ENCODE results near the gene LIMCH1.

Gene LIMCH1

GRCh38 chr4:41601025-41601424, 63.1 kb downstream of the LIMCH1 start:
- H3K27me3 Mint-ChIP-seq = peaks cover 6% of the 10 kb centered on the region
- no peak overlapping the region for H3K4me3 Mint-ChIP-seq
- no peaks in the 10 kb centered on the region for H3K9me3 Mint-ChIP-seq (ENCODE audit: low read depth)
- H3K27ac Mint-ChIP-seq = no peak overlapping the region
- H3K36me3 Mint-ChIP-seq = no peaks in the 10 kb centered on the region
- H3K4me1 Mint-ChIP-seq (ENCODE audit: low read depth) = no peaks in the 10 kb centered on the region

GRCh38 chr4:41602113-41602512, 64.2 kb downstream of the LIMCH1 start:
- H3K27ac Mint-ChIP-seq = no peak overlapping the region
- no peaks in the 10 kb centered on the region for H3K9me3 Mint-ChIP-seq (ENCODE audit: low read depth)
- H3K4me3 Mint-ChIP-seq = no peak overlapping the region
- H3K27me3 Mint-ChIP-seq = peaks cover 5% of the 10 kb centered on the region
- H3K4me1 Mint-ChIP-seq (ENCODE audit: low read depth) = no peaks in the 10 kb centered on the region
- no peaks in the 10 kb centered on the region for H3K36me3 Mint-ChIP-seq

DNA sequence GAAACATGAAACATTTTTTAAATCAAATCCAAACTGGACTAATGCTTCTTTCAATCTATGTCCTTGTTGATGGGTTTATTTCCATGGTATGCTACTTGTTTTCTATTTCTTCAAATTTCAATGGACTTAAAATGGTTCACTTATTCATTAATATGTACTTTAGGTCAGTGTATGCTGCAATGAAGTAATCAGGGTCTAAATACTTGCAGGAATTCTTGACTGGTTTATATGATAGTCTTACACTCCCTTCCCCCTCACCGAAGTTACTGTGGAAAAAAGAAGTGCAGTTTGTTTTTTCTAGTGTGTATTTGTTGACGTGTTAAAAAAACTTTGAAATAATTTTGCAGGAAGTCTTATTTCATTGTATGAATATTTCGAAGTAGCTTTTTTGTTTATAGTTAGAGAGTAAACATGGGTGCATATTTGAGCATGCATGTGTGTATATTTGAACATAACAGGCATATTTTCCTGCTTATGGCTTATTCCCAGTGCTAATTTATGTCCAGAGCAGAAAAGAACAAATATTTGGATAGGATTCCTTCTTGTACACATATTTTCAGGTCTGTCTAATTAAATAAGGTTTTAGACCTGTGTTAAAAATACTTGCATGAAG, 65.0 kb downstream of the LIMCH1 start:
- Mint-ChIP-seq H3K4me3 (no peak overlapping the region), H3K36me3 (no peaks in the 10 kb centered on the region), H3K27me3 (peaks cover 5% of the 10 kb centered on the region), H3K4me1 (ENCODE audit: low read depth) (no peaks in the 10 kb centered on the region), H3K9me3 (ENCODE audit: low read depth) (no peaks in the 10 kb centered on the region), H3K27ac (no peak overlapping the region)

GRCh38 chr4:41609851-41610250, 71.9 kb downstream of the LIMCH1 start:
- no peaks in the 10 kb centered on the region for H3K36me3 Mint-ChIP-seq
- no peak overlapping the region for H3K27ac Mint-ChIP-seq
- no peak overlapping the region for H3K4me3 Mint-ChIP-seq
- H3K4me1 Mint-ChIP-seq (ENCODE audit: low read depth) = no peaks in the 10 kb centered on the region
- peaks cover 2% of the 10 kb centered on the region for H3K27me3 Mint-ChIP-seq
- H3K9me3 Mint-ChIP-seq (ENCODE audit: low read depth) = no peaks in the 10 kb centered on the region

DNA sequence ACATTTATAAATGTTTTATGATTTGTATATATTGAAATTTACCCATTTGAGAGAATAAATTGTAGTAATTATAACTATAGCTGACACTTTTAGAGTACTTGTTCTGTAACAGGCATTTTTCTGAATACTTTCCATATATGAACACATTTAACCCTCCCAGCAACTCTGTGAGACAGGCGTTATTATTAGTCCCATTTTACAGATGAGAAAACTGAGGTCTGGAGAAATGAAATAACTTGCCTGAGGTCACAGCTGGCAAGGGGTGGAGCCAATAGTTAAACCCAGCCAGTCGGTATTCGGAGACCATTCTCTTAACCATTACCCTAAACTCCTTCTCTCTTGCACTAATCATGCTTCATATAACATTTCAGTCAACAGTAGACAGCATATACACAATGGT, 72.5 kb downstream of the LIMCH1 start:
- Mint-ChIP-seq H3K27ac (no peak overlapping the region), H3K4me3 (no peak overlapping the region), H3K36me3 (no peaks in the 10 kb centered on the region)

DNA sequence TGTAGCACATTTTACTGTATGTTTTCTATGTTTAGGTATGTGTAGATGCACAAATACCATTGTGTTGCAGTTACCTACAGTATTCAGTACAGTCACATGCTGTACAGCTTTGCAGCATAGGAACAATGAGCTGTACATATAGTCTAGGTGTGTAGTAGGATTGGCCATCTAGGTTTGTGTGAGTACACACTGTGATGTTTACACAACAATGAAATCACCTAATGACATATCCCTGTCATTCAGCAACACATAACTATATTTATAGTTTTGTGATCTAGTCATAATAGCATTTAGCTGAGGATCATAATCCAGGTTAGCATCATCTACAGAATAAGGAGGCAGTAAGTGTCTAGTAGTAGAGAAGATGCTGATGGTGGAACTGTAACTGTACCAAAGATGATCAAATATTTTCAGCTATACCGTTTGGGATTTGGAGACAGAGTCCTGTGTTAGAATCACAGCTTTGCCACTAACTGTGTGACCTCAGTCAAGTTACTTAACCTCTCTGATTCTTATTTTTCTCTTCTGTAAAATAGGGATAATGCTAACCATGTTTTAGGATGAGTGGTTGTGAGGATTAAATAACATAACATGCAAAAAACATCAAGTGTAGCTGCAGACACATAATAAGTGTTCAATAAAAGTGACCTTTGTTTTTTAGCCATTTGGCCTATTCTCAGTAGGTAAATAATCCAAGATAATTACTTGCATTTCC, 73.3 kb downstream of the LIMCH1 start:
- no peaks in the 10 kb centered on the region for H3K4me1 Mint-ChIP-seq (ENCODE audit: low read depth)
- H3K27ac Mint-ChIP-seq = no peak overlapping the region
- H3K36me3 Mint-ChIP-seq = no peaks in the 10 kb centered on the region
- peaks cover 2% of the 10 kb centered on the region for H3K27me3 Mint-ChIP-seq
- H3K4me3 Mint-ChIP-seq = no peak overlapping the region
- no peaks in the 10 kb centered on the region for H3K9me3 Mint-ChIP-seq (ENCODE audit: low read depth)

More for the DNA sequence above, 72.5 kb downstream of the LIMCH1 start:
- H3K27me3 Mint-ChIP-seq = peaks cover 2% of the 10 kb centered on the region
- no peaks in the 10 kb centered on the region for H3K9me3 Mint-ChIP-seq (ENCODE audit: low read depth)
- no peaks in the 10 kb centered on the region for H3K4me1 Mint-ChIP-seq (ENCODE audit: low read depth)

DNA sequence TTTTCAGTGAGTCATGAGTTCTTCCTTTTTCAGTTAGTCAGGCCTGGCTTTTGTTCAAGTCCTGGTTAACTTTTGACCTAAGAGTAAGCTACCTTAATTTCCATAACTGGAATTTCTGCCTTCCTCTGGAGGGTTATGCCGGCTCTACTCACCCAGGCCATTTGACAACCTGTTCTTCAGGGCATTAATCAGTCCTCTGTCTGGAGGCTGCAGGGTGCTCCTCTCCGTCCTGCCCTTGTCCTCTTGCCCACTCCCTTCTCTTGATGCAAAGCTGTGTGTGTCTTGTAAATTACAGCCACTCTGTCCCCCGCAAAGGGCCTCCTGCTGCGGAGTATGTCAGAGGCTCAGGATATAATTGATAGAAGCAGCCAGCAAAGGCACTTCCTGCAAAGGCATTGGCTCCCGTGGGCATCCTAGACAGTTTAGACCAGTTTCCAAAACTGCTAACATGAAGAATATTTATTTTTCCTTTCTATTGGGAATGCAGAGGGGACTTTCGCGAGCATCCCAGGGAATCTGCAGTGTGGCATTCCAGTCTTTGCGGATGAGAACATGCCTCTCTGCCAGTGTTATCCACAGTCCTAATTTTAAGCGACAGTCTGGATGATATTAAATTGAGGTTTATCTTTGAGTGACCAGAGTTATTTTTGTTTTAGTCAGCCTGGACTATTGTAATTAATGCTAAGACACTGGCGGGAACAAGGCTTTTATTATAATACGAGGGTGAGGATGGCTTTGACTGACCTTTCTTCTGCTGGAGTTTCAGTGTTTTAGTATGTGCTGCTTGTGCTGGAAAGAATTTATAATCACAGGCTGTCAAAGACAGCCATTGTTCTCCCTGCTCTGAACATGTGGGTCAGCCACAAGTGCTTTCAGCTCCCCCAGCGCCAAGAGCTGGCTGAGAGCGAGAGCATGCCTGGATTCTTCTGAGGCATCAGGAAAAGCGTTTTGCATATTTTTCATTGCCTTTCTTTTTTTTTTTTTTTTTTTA, 74.2 kb downstream of the LIMCH1 start:
- H3K27me3 Mint-ChIP-seq = peaks cover 2% of the 10 kb centered on the region
- H3K36me3 Mint-ChIP-seq = no peaks in the 10 kb centered on the region
- H3K9me3 Mint-ChIP-seq (ENCODE audit: low read depth) = no peaks in the 10 kb centered on the region
- no peak overlapping the region for H3K4me3 Mint-ChIP-seq
- no peaks in the 10 kb centered on the region for H3K4me1 Mint-ChIP-seq (ENCODE audit: low read depth)
- H3K27ac Mint-ChIP-seq = no peak overlapping the region

- H3K27ac Mint-ChIP-seq = no peak overlapping the region
- no peak overlapping the region for H3K4me3 Mint-ChIP-seq
- no peaks in the 10 kb centered on the region for H3K9me3 Mint-ChIP-seq (ENCODE audit: low read depth)
- peaks cover 2% of the 10 kb centered on the region for H3K27me3 Mint-ChIP-seq
- no peaks in the 10 kb centered on the region for H3K36me3 Mint-ChIP-seq
- no peaks in the 10 kb centered on the region for H3K4me1 Mint-ChIP-seq (ENCODE audit: low read depth)
These were observed 75.4 kb downstream of the LIMCH1 start for GRCh38 chr4:41613386-41613785.

- no peaks in the 10 kb centered on the region for H3K9me3 Mint-ChIP-seq (ENCODE audit: low read depth)
- H3K27me3 Mint-ChIP-seq = peaks cover 2% of the 10 kb centered on the region
- H3K4me1 Mint-ChIP-seq (ENCODE audit: low read depth) = no peaks in the 10 kb centered on the region
- no peaks in the 10 kb centered on the region for H3K36me3 Mint-ChIP-seq
- no peak overlapping the region for H3K27ac Mint-ChIP-seq
- no peak overlapping the region for H3K4me3 Mint-ChIP-seq
These were observed 75.9 kb downstream of the LIMCH1 start for GRCh38 chr4:41613821-41614220.

GRCh38 chr4:41614519-41614918, 76.6 kb downstream of the LIMCH1 start:
- Mint-ChIP-seq H3K27ac (no peak overlapping the region), H3K4me1 (ENCODE audit: low read depth) (no peaks in the 10 kb centered on the region), H3K4me3 (no peak overlapping the region), H3K9me3 (ENCODE audit: low read depth) (no peaks in the 10 kb centered on the region), H3K27me3 (no peaks in the 10 kb centered on the region), H3K36me3 (no peaks in the 10 kb centered on the region)

- H3K27me3 Mint-ChIP-seq = peaks cover 1% of the 10 kb centered on the region
- H3K4me1 Mint-ChIP-seq (ENCODE audit: low read depth) = no peaks in the 10 kb centered on the region
- no peak overlapping the region for H3K4me3 Mint-ChIP-seq
- H3K36me3 Mint-ChIP-seq = no peaks in the 10 kb centered on the region
- H3K9me3 Mint-ChIP-seq (ENCODE audit: low read depth) = no peaks in the 10 kb centered on the region
- H3K27ac Mint-ChIP-seq = no peak overlapping the region
These were observed 81.2 kb downstream of the LIMCH1 start for GRCh38 chr4:41619161-41619560.

GRCh38 chr4:41620594-41621256, 82.8 kb downstream of the LIMCH1 start:
- H3K4me3 Mint-ChIP-seq = no peak overlapping the region
- H3K27ac Mint-ChIP-seq = no peak overlapping the region
- no peaks in the 10 kb centered on the region for H3K9me3 Mint-ChIP-seq (ENCODE audit: low read depth)
- H3K4me1 Mint-ChIP-seq (ENCODE audit: low read depth) = no peaks in the 10 kb centered on the region
- H3K36me3 Mint-ChIP-seq = no peaks in the 10 kb centered on the region
- H3K27me3 Mint-ChIP-seq = peaks cover 1% of the 10 kb centered on the region

GRCh38 chr4:41622787-41623186, 84.8 kb downstream of the LIMCH1 start:
- H3K27ac Mint-ChIP-seq = no peak overlapping the region
- H3K36me3 Mint-ChIP-seq = no peaks in the 10 kb centered on the region
- peaks cover 1% of the 10 kb centered on the region for H3K27me3 Mint-ChIP-seq
- H3K9me3 Mint-ChIP-seq (ENCODE audit: low read depth) = no peaks in the 10 kb centered on the region
- no peak overlapping the region for H3K4me3 Mint-ChIP-seq
- H3K4me1 Mint-ChIP-seq (ENCODE audit: low read depth) = no peaks in the 10 kb centered on the region

- no peaks in the 10 kb centered on the region for H3K36me3 Mint-ChIP-seq
- H3K9me3 Mint-ChIP-seq (ENCODE audit: low read depth) = no peaks in the 10 kb centered on the region
- H3K27me3 Mint-ChIP-seq = peaks cover 1% of the 10 kb centered on the region
- no peak overlapping the region for H3K27ac Mint-ChIP-seq
- no peaks in the 10 kb centered on the region for H3K4me1 Mint-ChIP-seq (ENCODE audit: low read depth)
- no peak overlapping the region for H3K4me3 Mint-ChIP-seq
These were observed 86.8 kb downstream of the LIMCH1 start for GRCh38 chr4:41624765-41625164.

DNA sequence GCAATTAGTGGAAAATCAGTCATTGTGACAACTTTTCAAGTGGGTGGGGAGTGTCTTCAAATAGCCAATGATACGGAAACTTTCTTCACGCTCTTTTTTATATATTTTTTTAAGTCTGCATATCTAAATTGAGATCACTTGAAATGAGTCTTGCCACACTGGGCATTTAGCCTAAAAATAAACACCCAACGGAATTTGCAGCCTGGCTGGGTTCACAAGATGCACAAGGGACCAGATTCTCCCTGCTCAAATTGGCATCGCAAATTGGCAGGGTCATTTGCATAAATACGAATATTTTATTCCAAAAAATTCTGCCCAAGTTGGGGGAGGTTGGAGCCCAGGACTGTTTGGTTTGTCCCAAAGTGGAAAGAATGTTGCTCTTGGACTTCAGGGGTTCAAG, 87.6 kb downstream of the LIMCH1 start:
- Mint-ChIP-seq H3K4me3 (no peak overlapping the region), H3K36me3 (no peaks in the 10 kb centered on the region), H3K4me1 (ENCODE audit: low read depth) (no peaks in the 10 kb centered on the region), H3K27me3 (peaks cover 1% of the 10 kb centered on the region), H3K9me3 (ENCODE audit: low read depth) (no peaks in the 10 kb centered on the region), H3K27ac (no peak overlapping the region)

Measured in activated naive CD8-positive, alpha-beta T cell (primary cell).